Neural cell (in vitro differentiated cells): ENCODE results near the gene JADE2.

ENCODE experiments used
- EZH2 ChIP-seq: fragments of 200-600, 300-800 bp; shearing (Covaris generic), sonication (generic); IDR thresholded peaks from 2 replicates; pipeline ENCODE4 v1.6.1; 2014; ENCODE audit warnings: antibody characterized with exemption, low read length, borderline replicate concordance, mild to moderate bottlenecking; ENCODE audit not compliant: insufficient read depth, poor library complexity, severe bottlenecking
- POLR2AphosphoS5 ChIP-seq: IDR thresholded peaks from 2 replicates; pipeline ENCODE4 v1.6.1; 2012
- RAD21 ChIP-seq: fragments of 450-650 bp; conservative IDR thresholded peaks from 2 replicates; pipeline ENCODE4 v1.6.1; 2014; ENCODE audit warnings: antibody characterized with exemption, mild to moderate bottlenecking, moderate library complexity
- TAF1 ChIP-seq: IDR thresholded peaks from 2 replicates; pipeline ENCODE4 v1.6.1; 2012; ENCODE audit warnings: low read depth
- TF ChIP-seq, protein P1 (sequence below): fragments of 450-650 bp; IDR thresholded peaks from 2 replicates; pipeline ENCODE4 v1.5.1; 2014; ENCODE audit warnings: antibody characterized with exemption, mild to moderate bottlenecking, moderate library complexity; ENCODE audit not compliant: poor library complexity, severe bottlenecking
- TF ChIP-seq, protein P2 (sequence below): IDR thresholded peaks from 2 replicates; pipeline ENCODE4 v1.6.1; 2012; ENCODE audit warnings: borderline replicate concordance

DNA sequence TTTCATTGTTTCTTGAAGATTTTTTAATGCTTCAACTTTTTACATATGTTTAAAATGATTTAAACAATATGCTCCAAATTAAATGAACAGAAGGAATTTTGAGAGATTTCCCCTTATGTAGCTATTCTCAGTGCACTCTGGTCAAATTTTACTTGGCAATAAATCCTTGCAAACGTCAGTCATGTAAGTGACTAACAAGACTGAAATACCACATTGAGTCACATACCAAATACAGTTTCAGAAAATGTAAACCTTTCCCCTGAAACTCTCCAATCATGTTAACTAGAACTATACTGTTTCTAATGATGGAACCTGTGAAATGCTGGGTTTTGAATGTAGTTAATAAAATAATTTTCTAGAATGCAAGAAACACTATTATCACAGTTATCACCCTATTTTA is 77.6 kb downstream of the JADE2 start:
- no peak for TF ChIP-seq EZH2
- TF ChIP-seq, protein P1, sequence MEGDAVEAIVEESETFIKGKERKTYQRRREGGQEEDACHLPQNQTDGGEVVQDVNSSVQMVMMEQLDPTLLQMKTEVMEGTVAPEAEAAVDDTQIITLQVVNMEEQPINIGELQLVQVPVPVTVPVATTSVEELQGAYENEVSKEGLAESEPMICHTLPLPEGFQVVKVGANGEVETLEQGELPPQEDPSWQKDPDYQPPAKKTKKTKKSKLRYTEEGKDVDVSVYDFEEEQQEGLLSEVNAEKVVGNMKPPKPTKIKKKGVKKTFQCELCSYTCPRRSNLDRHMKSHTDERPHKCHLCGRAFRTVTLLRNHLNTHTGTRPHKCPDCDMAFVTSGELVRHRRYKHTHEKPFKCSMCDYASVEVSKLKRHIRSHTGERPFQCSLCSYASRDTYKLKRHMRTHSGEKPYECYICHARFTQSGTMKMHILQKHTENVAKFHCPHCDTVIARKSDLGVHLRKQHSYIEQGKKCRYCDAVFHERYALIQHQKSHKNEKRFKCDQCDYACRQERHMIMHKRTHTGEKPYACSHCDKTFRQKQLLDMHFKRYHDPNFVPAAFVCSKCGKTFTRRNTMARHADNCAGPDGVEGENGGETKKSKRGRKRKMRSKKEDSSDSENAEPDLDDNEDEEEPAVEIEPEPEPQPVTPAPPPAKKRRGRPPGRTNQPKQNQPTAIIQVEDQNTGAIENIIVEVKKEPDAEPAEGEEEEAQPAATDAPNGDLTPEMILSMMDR = no peak
- no peak for TF ChIP-seq POLR2AphosphoS5
- TF ChIP-seq RAD21 = no peak
- TF ChIP-seq TAF1 = no peak
- TF ChIP-seq, protein P2, sequence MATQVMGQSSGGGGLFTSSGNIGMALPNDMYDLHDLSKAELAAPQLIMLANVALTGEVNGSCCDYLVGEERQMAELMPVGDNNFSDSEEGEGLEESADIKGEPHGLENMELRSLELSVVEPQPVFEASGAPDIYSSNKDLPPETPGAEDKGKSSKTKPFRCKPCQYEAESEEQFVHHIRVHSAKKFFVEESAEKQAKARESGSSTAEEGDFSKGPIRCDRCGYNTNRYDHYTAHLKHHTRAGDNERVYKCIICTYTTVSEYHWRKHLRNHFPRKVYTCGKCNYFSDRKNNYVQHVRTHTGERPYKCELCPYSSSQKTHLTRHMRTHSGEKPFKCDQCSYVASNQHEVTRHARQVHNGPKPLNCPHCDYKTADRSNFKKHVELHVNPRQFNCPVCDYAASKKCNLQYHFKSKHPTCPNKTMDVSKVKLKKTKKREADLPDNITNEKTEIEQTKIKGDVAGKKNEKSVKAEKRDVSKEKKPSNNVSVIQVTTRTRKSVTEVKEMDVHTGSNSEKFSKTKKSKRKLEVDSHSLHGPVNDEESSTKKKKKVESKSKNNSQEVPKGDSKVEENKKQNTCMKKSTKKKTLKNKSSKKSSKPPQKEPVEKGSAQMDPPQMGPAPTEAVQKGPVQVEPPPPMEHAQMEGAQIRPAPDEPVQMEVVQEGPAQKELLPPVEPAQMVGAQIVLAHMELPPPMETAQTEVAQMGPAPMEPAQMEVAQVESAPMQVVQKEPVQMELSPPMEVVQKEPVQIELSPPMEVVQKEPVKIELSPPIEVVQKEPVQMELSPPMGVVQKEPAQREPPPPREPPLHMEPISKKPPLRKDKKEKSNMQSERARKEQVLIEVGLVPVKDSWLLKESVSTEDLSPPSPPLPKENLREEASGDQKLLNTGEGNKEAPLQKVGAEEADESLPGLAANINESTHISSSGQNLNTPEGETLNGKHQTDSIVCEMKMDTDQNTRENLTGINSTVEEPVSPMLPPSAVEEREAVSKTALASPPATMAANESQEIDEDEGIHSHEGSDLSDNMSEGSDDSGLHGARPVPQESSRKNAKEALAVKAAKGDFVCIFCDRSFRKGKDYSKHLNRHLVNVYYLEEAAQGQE = no peak
